IMR-90 (cell line): Measurements from ENCODE around the gene CCDC136. TPM values are rescaled to one million over a fixed set of nuclear protein-coding genes. Genes with fewer than 3 reads are reported as not detected.

Source experiments
- ATAC-seq: fragments of 200-7000 bp; cut with Tn5 transposase; 2 replicates; pipeline ENCODE4 v1.9.1; 2020; ENCODE audit warnings: low read depth, mild to moderate bottlenecking, moderate library complexity
- BruUV-seq: library from RNA; stranded (reverse); fragments of 400-500 nt; replicated peaks from 2 replicates; lab custom pipeline; 2021; lab: Mats Ljungman, UMichigan
- CTCF ChIA-PET: fragments of 300-600 bp; formaldehyde crosslinking; extraction: SDS; loops from one replicate; lab custom pipeline; 2021; ENCODE audit warnings: antibody characterized with exemption; lab: Yijun Ruan, JAX
- POLR2A ChIA-PET: fragments of 300-600 bp; sonication (Branson Sonifier 250); formaldehyde crosslinking; loops from one replicate; lab custom pipeline; 2022; ENCODE audit warnings: antibody characterized with exemption; ENCODE audit not compliant: unreplicated experiment; lab: Charles Lee
- DNase-seq: peaks from one replicate; pipeline ENCODE4 v3.0.0; 2013
- H2AFZ ChIP-seq: replicated peaks from 2 replicates; pipeline ENCODE3; 2013; ENCODE audit warnings: low read length, mild to moderate bottlenecking; ENCODE audit not compliant: poor library complexity
- H2AK5ac ChIP-seq: 2 replicates; pipeline ENCODE4 v1.6.1; 2013; ENCODE audit warnings: low read depth, low read length, inconsistent platforms
- H2AK9ac ChIP-seq: replicated peaks from 2 replicates; pipeline ENCODE3; 2013; ENCODE audit warnings: mild to moderate bottlenecking, low read depth, low read length, moderate library complexity; ENCODE audit not compliant: poor library complexity
- H2BK120ac ChIP-seq: 2 replicates; pipeline ENCODE4 v1.6.1; 2013; ENCODE audit warnings: low read depth, low read length, inconsistent platforms
- H2BK15ac ChIP-seq: 3 replicates; pipeline ENCODE4 v1.6.1; 2013; ENCODE audit warnings: low read depth, low read length, inconsistent platforms
- H2BK20ac ChIP-seq: 2 replicates; pipeline ENCODE4 v1.6.1; 2013; ENCODE audit warnings: low read depth, mild to moderate bottlenecking, inconsistent platforms, low read length, moderate library complexity
- H2BK5ac ChIP-seq: 2 replicates; pipeline ENCODE4 v1.6.1; 2013; ENCODE audit warnings: mild to moderate bottlenecking, low read depth, low read length, inconsistent platforms; ENCODE audit not compliant: poor library complexity, severe bottlenecking
- H3K14ac ChIP-seq: replicated peaks from 2 replicates; pipeline ENCODE4 v1.6.1; 2013; ENCODE audit warnings: low read depth, low read length, inconsistent platforms
- H3K18ac ChIP-seq: 2 replicates; pipeline ENCODE4 v1.6.1; 2013; ENCODE audit warnings: low read depth, low read length, control low read depth
- H3K23ac ChIP-seq: 2 replicates; pipeline ENCODE4 v1.6.1; 2013; ENCODE audit warnings: low read depth, low read length, inconsistent platforms
- H3K27ac ChIP-seq: 2 replicates; pipeline ENCODE4 v1.5.1; 2013; ENCODE audit warnings: mild to moderate bottlenecking, control low read depth, low read length; ENCODE audit not compliant: insufficient read depth
- H3K27me3 ChIP-seq: 2 replicates; pipeline ENCODE4 v1.6.1; 2013; ENCODE audit warnings: low read length; ENCODE audit not compliant: control insufficient read depth, insufficient read depth
- H3K36me3 ChIP-seq: 2 replicates; pipeline ENCODE4 v1.6.1; 2013; ENCODE audit warnings: low read length, mixed read lengths; ENCODE audit not compliant: control insufficient read depth, insufficient read depth
- H3K4ac ChIP-seq: 2 replicates; pipeline ENCODE4 v1.6.1; 2013; ENCODE audit warnings: low read depth, low read length, inconsistent platforms
- H3K4me1 ChIP-seq: 2 replicates; pipeline ENCODE4 v1.6.1; 2013; ENCODE audit warnings: low read length, mixed read lengths; ENCODE audit not compliant: control insufficient read depth, insufficient read depth
- H3K4me2 ChIP-seq: 2 replicates; pipeline ENCODE4 v1.6.1; 2013; ENCODE audit warnings: low read depth, mild to moderate bottlenecking, control low read depth, low read length, moderate library complexity
- H3K4me3 ChIP-seq: 2 replicates; pipeline ENCODE4 v1.5.1; 2013; ENCODE audit warnings: low read depth, mild to moderate bottlenecking, control low read depth, low read length, moderate library complexity; ENCODE audit not compliant: insufficient read depth
- H3K56ac ChIP-seq: 2 replicates; pipeline ENCODE4 v1.6.1; 2013; ENCODE audit warnings: low read length, inconsistent platforms; ENCODE audit not compliant: insufficient read depth; ENCODE audit errors: extremely low read depth
- H3K79me1 ChIP-seq, 2 experiments: 2 replicates each; pipeline ENCODE4 v1.6.1; 2013; ENCODE audit warnings: low read length in 2 of 2, inconsistent platforms in 1 of 2, low read depth in 1 of 2
- H3K9ac ChIP-seq: 2 replicates; pipeline ENCODE4 v1.6.1; 2013; ENCODE audit warnings: low read depth, low read length, control low read depth
- H3K9me1 ChIP-seq: 2 replicates; pipeline ENCODE4 v1.6.1; 2013; ENCODE audit warnings: low read length, inconsistent platforms; ENCODE audit not compliant: insufficient read depth
- H3K9me3 ChIP-seq: 2 replicates; pipeline ENCODE4 v1.6.1; 2013; ENCODE audit warnings: low read length; ENCODE audit not compliant: control insufficient read depth, insufficient read depth
- H4K20me1 ChIP-seq: 2 replicates; pipeline ENCODE4 v1.6.1; 2013; ENCODE audit warnings: low read length, inconsistent platforms; ENCODE audit not compliant: insufficient read depth
- H4K5ac ChIP-seq: 2 replicates; pipeline ENCODE4 v1.6.1; 2013; ENCODE audit warnings: mild to moderate bottlenecking, low read depth, low read length, control low read depth
- H4K8ac ChIP-seq, 2 experiments: 2 replicates each; pipeline ENCODE4 v1.6.1; 2013; ENCODE audit warnings: low read depth in 2 of 2, low read length in 2 of 2, control low read depth in 1 of 2, inconsistent platforms in 1 of 2
- H4K91ac ChIP-seq: 2 replicates; pipeline ENCODE4 v1.6.1; 2013; ENCODE audit warnings: low read depth, low read length, inconsistent platforms; ENCODE audit not compliant: insufficient read depth
- BHLHE40 ChIP-seq: fragments of 150-350 bp; IDR thresholded peaks from 2 replicates; pipeline ENCODE4 v1.6.1; 2016; ENCODE audit warnings: mild to moderate bottlenecking, low read depth, low read length
- CEBPB ChIP-seq: IDR thresholded peaks from 2 replicates; pipeline ENCODE4 v1.6.1; 2012; ENCODE audit warnings: low read depth, low read length, improper control_type of control experiment
- MAZ ChIP-seq: IDR thresholded peaks from 2 replicates; pipeline ENCODE4 v1.6.1; 2012; ENCODE audit warnings: low read depth, mild to moderate bottlenecking, low read length, improper control_type of control experiment, moderate library complexity, borderline replicate concordance
- MXI1 ChIP-seq: IDR thresholded peaks from 2 replicates; pipeline ENCODE4 v1.6.1; 2012; ENCODE audit warnings: low read depth, mild to moderate bottlenecking, low read length, moderate library complexity, borderline replicate concordance
- NFE2L2 ChIP-seq: fragments of 150-350 bp; IDR thresholded peaks from 2 replicates; pipeline ENCODE4 v1.6.1; 2016; ENCODE audit warnings: low read depth, mild to moderate bottlenecking, low read length
- RAD21 ChIP-seq: IDR thresholded peaks from 2 replicates; pipeline ENCODE4 v1.6.1; 2012; ENCODE audit warnings: low read length, improper control_type of control experiment
- SMC3 ChIP-seq: fragments of 150-350 bp; IDR thresholded peaks from 2 replicates; pipeline ENCODE4 v1.6.1; 2016; ENCODE audit warnings: low read depth, mild to moderate bottlenecking, antibody characterized with exemption, low read length, moderate library complexity
- WGBS, 2 experiments: methylation state at CpG; one replicate each; pipeline versions ENCODE4 v1.1.5 to v1.1.7; 2013; ENCODE audit warnings: missing lambda C conversion rate in 2 of 2; ENCODE audit not compliant: insufficient read length in 1 of 2; ENCODE audit errors: extremely low coverage in 2 of 2; 5-methylcytosine and 5-hydroxymethylcytosine counted together
- dilution Hi-C: fragments of 300-500 bp; cut with HindIII; formaldehyde crosslinking; loops from one replicate; pipeline ENCODE4 v1.14.3; 2018; ENCODE audit warnings: low sequenced_read_pairs; ENCODE audit not compliant: unreplicated experiment
- in situ Hi-C: fragments of 300-500 bp; cut with MboI; formaldehyde crosslinking; loops from 3 replicates; pipeline ENCODE4 v1.14.3; 2019; ENCODE audit warnings: low sequenced_read_pairs, inconsistent platforms, mixed read lengths
- intact Hi-C: fragments of 100-400 bp; cut with micrococcal nuclease; formaldehyde crosslinking; loops from 2 replicates; pipeline ENCODE4 v1.10.0; 2022
- polyA plus RNA-seq, 3 experiments: library from polyadenylated mRNA; depleted of rRNA; stranded (reverse); fragments of >200 nt; gene quantifications; 2 replicates each; pipeline ENCODE4 v1.2.3, GENCODE V29; 2012; ENCODE audit warnings: low replicate concordance in 1 of 3
- total RNA-seq: library from RNA; depleted of rRNA; stranded (reverse); fragments of >200 nt; gene quantifications from 2 replicates; pipeline ENCODE4 v1.2.3, GENCODE V29; 2012

CCDC136 gene
- total and polyA plus RNA-seq, 2 of the 4 experiments (the other 2 are of a cell fraction): 7.7 to 18.0 TPM

GRCh38 chr7:128831178-128831993 is 39.6 kb downstream of the CCDC136 start:
- Histone ChIP-seq H3K9ac (peak overlapping the region; percentile 87), H4K5ac (peak overlapping the region; percentile 24), H3K9me1 (peaks cover 11% of the 10 kb centered on the region), H2AK5ac (peak overlapping the region; percentile 84), H4K8ac (peak overlapping the region; percentile 24 to 33; a peak in 2 of 4 replicates), H3K4me3 (peak overlapping the region; percentile 99), H2BK120ac (peak overlapping the region; percentile 41; the same call in 1 of the 2 replicates), H2BK20ac (no peak overlapping the region), H3K18ac (peak overlapping the region; percentile 59), H3K36me3 (peaks cover 15% of the 10 kb centered on the region), H4K91ac (peak overlapping the region; percentile 66; the same call in 1 of the 2 replicates), H3K79me1 (peaks cover 4 to 60% of the 10 kb centered on the region in 2 experiments; a peak in 3 of 4 replicates), H2AFZ (peak overlapping the region; percentile 54), H2BK15ac (no peak overlapping the region), H3K4me1 (peaks cover 41% of the 10 kb centered on the region), H4K20me1 (peaks cover 73% of the 10 kb centered on the region), H3K4ac (peak overlapping the region; percentile 96), H3K9me3 (no peaks in the 10 kb centered on the region), H3K27me3 (no peaks in the 10 kb centered on the region), H3K4me2 (peak overlapping the region; percentile 95), H3K23ac (peak overlapping the region; percentile 87), H3K56ac (peak overlapping the region; percentile 62), H2AK9ac (peak overlapping the region; percentile 97), H3K14ac (peak overlapping the region; percentile 89), H3K27ac (peak overlapping the region; percentile 95), H2BK5ac (peak overlapping the region; percentile 90)
- dilution Hi-C loops: no loop called here
- 1% methylated on average over 16 of the region's 33 CpGs; no CpG with 5 or more reads in 1 of the 2 experiments for WGBS, 2 experiments
- in situ Hi-C loops: no loop called here
- POLR2A ChIA-PET: interaction anchor here (0.6 to 1.9 kb wide), 4 partner anchors 16 to 817 kb away, joined by 3 to 26 read pairs (median 8); no protein-coding TSS in a partner anchor
- no TSS peak for BruUV-seq
- CTCF ChIA-PET: no interaction called here
- intact Hi-C loops: loop anchor here (5.0 kb wide), 1 partner anchor 89 kb away; no protein-coding TSS in a partner anchor
- peak; percentile 15 for ATAC-seq
- TF ChIP-seq CEBPB (no peak), NFE2L2 (no peak), RAD21 (no peak), BHLHE40 (no peak), MAZ (peak; percentile 54; the same call in 1 of the 2 replicates), SMC3 (no peak), MXI1 (peak; percentile 63; the same call in 1 of the 2 replicates)
- DNase-seq: peak; percentile 68
